GM19239 (cell line): ENCODE data around the gene CACTIN.
A peak's percentile ranks its signal among the peaks of the same experiment; 100 is the strongest.

Source experiments
- DNase-seq: peaks from one replicate; pipeline ENCODE4 v3.0.0; 2011; ENCODE audit warnings: low spot score; ENCODE audit not compliant: insufficient read length
- FAIRE-seq: peaks from 2 replicates; lab custom pipeline; 2011; peaks lifted over from hg19 to GRCh38; lab: Jason Lieb, UNC

Gene CACTIN

DNA sequence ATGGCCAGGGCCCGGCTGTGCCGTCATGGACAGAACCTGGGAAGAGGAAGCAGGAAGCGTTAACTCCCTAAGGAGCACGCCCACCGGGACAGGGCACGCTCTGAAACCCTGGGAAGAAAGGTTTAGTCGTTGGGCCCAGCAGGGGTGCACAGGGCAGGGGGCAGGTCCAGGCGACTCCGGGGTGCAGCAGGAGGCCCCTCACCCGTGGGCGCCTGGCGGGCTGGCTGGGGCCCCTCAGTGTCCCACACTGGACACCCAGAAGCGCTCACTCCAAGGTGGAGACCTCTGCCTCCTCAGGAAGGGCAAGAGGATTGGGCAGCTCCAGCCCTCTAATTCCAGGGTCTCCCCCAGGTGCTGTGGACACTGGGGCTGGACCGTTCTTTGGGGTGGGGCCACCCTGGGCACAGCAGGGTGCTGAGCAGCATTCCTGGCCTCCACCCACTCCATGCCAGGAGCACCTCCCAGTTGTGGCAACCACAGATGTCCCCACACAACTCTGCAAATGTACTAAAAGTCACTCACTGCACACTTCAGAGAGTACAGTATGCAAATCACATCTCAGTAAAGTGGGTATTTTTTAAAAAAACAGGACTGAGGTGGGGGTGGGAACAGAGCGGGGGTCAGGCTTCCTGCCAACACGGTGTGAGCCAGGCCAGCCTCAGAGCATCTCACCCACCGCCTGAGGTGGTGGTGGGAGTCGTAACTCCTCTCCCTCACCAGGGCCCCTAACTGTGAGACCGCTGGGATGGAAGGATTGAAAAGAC lies 38.5 kb upstream of the CACTIN start:
- DNase-seq: no peak
- peak; percentile 82 for FAIRE-seq

- FAIRE-seq (no peak), DNase-seq (no peak)
These were observed 37.2 kb upstream of the CACTIN start for GRCh38 chr19:3663838-3664237.

- no peak for FAIRE-seq
- DNase-seq: no peak
These were observed 35.0 kb upstream of the CACTIN start for GRCh38 chr19:3661284-3662238.

DNA sequence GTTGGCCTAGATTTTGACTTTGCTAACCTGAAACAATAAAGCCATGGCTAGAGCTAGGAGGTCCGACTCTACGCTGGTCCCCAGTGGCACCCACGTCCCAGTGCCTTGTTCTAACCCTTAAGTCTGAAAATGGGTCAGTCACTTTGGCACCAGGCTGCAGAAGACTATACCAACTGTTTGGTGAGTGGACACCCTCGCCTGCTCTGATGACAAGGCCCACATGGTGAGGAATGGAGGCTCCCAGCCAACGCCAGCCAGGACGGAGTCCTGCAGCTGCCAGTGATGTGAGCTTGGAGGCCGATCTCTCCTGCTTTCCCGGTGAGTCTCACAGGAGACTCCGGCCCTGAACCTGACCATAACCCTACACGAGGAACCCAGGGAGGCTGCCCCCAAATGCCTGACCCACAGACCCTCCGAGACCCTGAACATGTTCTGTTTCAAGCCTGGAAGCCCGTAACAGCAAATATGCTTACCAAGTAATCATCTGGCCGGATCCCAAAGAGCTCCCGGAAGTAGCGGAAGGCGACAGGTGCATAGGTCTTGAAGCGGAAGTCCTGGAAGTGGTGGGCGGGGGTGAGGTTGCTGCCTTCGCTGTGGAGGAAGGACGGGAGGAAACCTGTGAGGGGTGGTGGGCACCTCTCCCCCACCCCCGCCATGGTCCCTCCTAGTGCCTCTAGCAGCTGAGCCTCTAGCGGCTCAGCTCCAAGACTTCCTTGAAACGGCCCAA lies 34.1 kb upstream of the CACTIN start:
- FAIRE-seq (no peak), DNase-seq (no peak)

DNA sequence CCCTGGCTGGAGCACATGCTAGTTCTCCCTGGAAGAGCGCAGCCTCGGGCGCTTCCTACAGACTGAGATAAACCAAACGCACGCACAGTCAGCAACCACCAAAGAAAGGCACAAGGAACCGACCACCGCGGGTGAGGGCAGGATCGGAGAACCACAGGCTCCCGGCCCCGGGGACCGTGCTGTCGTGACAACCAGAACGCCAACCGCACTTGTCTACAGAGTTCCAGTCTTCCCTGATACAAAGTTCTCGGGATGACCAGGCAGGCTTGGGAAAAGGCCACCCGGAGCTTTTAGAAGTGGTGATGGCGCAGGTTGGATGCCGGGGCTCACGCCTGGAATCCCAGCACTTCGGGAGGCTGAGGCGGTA lies 33.1 kb upstream of the CACTIN start:
- DNase-seq (no peak), FAIRE-seq (no peak)

- FAIRE-seq (no peak), DNase-seq (no peak)
These were observed 32.5 kb upstream of the CACTIN start for GRCh38 chr19:3658870-3659745.

- DNase-seq: no peak
- FAIRE-seq: no peak
These were observed 31.6 kb upstream of the CACTIN start for GRCh38 chr19:3658004-3658869.

DNA sequence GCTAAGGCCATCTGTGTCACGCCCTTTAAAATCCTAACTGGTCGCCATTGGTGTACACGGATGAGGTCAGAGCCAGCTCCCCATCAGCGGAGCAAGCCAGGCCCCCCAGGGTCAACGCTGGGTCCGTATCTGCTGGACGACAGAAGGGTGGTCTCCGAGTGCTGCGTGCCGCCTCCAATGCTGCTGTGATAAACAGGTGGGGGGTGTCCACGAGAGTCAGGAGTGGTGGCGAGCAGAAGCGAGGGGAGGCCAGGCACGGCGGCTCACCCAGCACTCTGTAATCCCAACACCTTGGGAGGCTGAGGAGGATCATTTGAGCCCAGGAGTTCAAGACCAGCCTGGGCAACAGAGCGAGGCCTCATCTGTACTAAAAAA lies 30.8 kb upstream of the CACTIN start:
- FAIRE-seq: no peak
- DNase-seq: no peak

GRCh38 chr19:3656747-3657394 lies 30.3 kb upstream of the CACTIN start:
- FAIRE-seq (no peak), DNase-seq (no peak)

GRCh38 chr19:3656073-3656746 lies 29.6 kb upstream of the CACTIN start:
- no peak for FAIRE-seq

GRCh38 chr19:3655402-3656072 lies 28.9 kb upstream of the CACTIN start:
- no peak for DNase-seq
- FAIRE-seq: no peak

More at GRCh38 chr19:3656073-3656746, 29.6 kb upstream of the CACTIN start:
- no peak for DNase-seq

- FAIRE-seq (no peak), DNase-seq (no peak)
These were observed 27.4 kb upstream of the CACTIN start for GRCh38 chr19:3653865-3654513.

GRCh38 chr19:3653081-3653795 lies 26.6 kb upstream of the CACTIN start:
- FAIRE-seq (no peak), DNase-seq (no peak)

- no peak for FAIRE-seq
- no peak for DNase-seq
These were observed 25.8 kb upstream of the CACTIN start for GRCh38 chr19:3652422-3652821.

GRCh38 chr19:3651684-3652083 lies 25.1 kb upstream of the CACTIN start:
- no peak for DNase-seq
- FAIRE-seq: no peak

- no peak for DNase-seq
- FAIRE-seq: no peak
These were observed 23.3 kb upstream of the CACTIN start for GRCh38 chr19:3649888-3650287.
